WTC11 (cell line): Measurements from ENCODE around the gene CCK. TPM values are rescaled to one million over a fixed set of nuclear protein-coding genes. Genes with fewer than 3 reads are reported as not detected.

ENCODE experiments used
- ATAC-seq: fragments of 200-7000 bp; cut with Tn5 transposase; 2 replicates; pipeline ENCODE4 v1.10.0; 2021; ENCODE audit warnings: mild to moderate bottlenecking, moderate library complexity
- CTCF ChIA-PET: fragments of 300-600 bp; sonication (Branson Sonifier 250); formaldehyde crosslinking; loops from one replicate; lab custom pipeline; 2021; ENCODE audit warnings: antibody characterized with exemption; lab: Charles Lee
- POLR2A ChIA-PET: fragments of 350-600 bp; sonication (Branson Sonifier 250); formaldehyde crosslinking; loops from one replicate; lab custom pipeline; 2021; ENCODE audit warnings: antibody characterized with exemption; lab: Charles Lee
- DNase-seq: peaks from one replicate; pipeline ENCODE4 v3.0.0; 2021; ENCODE audit warnings: low spot score
- H3K27ac Mint-ChIP-seq: 2 replicates; pipeline ENCODE4 v1.8.0; 2021; ENCODE audit warnings: mixed read lengths
- H3K27me3 Mint-ChIP-seq: 2 replicates; pipeline ENCODE4 v1.8.0; 2021; ENCODE audit warnings: low read depth, mild to moderate bottlenecking, moderate library complexity, mixed read lengths
- H3K36me3 Mint-ChIP-seq: 2 replicates; pipeline ENCODE4 v1.8.0; 2021; ENCODE audit warnings: mixed read lengths
- H3K4me1 Mint-ChIP-seq: 2 replicates; pipeline ENCODE4 v1.8.0; 2022; ENCODE audit warnings: mixed read lengths
- H3K4me3 Mint-ChIP-seq: 2 replicates; pipeline ENCODE4 v1.8.0; 2021; ENCODE audit warnings: mild to moderate bottlenecking, moderate library complexity, mixed read lengths
- H3K9me3 Mint-ChIP-seq: 2 replicates; pipeline ENCODE4 v1.8.0; 2021; ENCODE audit warnings: mixed read lengths
- ERG ChIP-seq: fragments of 250-450 bp; sonication (Bioruptor Pico); IDR thresholded peaks from 2 replicates; pipeline ENCODE4 v1.8.0; 2021; ENCODE audit warnings: mild to moderate bottlenecking
- FOXP1 ChIP-seq: sonication (generic); formaldehyde crosslinking; IDR thresholded peaks from 2 replicates; pipeline ENCODE4 v1.8.0; 2022; ENCODE audit warnings: missing genetic modification reagents, mild to moderate bottlenecking, moderate library complexity, borderline replicate concordance
- GABPB1 ChIP-seq: sonication (generic); formaldehyde crosslinking; IDR thresholded peaks from 2 replicates; pipeline ENCODE4 v1.8.1; 2023; ENCODE audit warnings: mild to moderate bottlenecking, missing genetic modification reagents
- GTF2I ChIP-seq: fragments of 250-450 bp; sonication (Bioruptor Pico); conservative IDR thresholded peaks from 2 replicates; pipeline ENCODE4 v1.4.0; 2021; ENCODE audit warnings: mild to moderate bottlenecking
- IRF1 ChIP-seq: sonication (generic); formaldehyde crosslinking; IDR thresholded peaks from 2 replicates; pipeline ENCODE4 v1.8.0; 2023; ENCODE audit warnings: missing genetic modification reagents
- NFATC4 ChIP-seq: fragments of 250-450 bp; sonication (Bioruptor Pico); IDR thresholded peaks from 2 replicates; pipeline ENCODE4 v1.9.0; 2021; ENCODE audit warnings: mild to moderate bottlenecking
- RORB ChIP-seq: fragments of 250-450 bp; sonication (Bioruptor Pico); IDR thresholded peaks from 2 replicates; pipeline ENCODE4 v1.9.0; 2021; ENCODE audit warnings: mild to moderate bottlenecking
- STAT6 ChIP-seq: sonication (generic); formaldehyde crosslinking; conservative IDR thresholded peaks from 2 replicates; pipeline ENCODE4 v1.8.1; 2023; ENCODE audit warnings: mild to moderate bottlenecking, low read depth, missing genetic modification reagents, moderate library complexity
- TEAD1 ChIP-seq: sonication (generic); formaldehyde crosslinking; IDR thresholded peaks from 2 replicates; pipeline ENCODE4 v1.8.0; 2022; ENCODE audit warnings: mild to moderate bottlenecking, missing genetic modification reagents
- total RNA-seq: library from RNA; stranded (reverse); gene quantifications from 3 replicates; pipeline ENCODE4 v1.2.3, GENCODE V29; 2021
- TF ChIP-seq, protein P1 (sequence below): fragments of 250-450 bp; sonication (Bioruptor Pico); conservative IDR thresholded peaks from 2 replicates; pipeline ENCODE4 v1.9.0; 2021; ENCODE audit warnings: mild to moderate bottlenecking
- TF ChIP-seq, protein P2 (sequence below): sonication (generic); formaldehyde crosslinking; IDR thresholded peaks from 2 replicates; pipeline ENCODE4 v1.8.1; 2023; ENCODE audit warnings: mild to moderate bottlenecking, missing genetic modification reagents, borderline replicate concordance
- TF ChIP-seq, protein P3 (sequence below): fragments of 250-450 bp; sonication (Bioruptor Pico); IDR thresholded peaks from 2 replicates; pipeline ENCODE4 v1.9.0; 2021; ENCODE audit warnings: mild to moderate bottlenecking, borderline replicate concordance
- TF ChIP-seq, protein P4 (sequence below): sonication (generic); formaldehyde crosslinking; IDR thresholded peaks from 2 replicates; pipeline ENCODE4 v1.8.0; 2023; ENCODE audit warnings: mild to moderate bottlenecking, missing genetic modification reagents
- TF ChIP-seq, protein P5 (sequence below): sonication (generic); formaldehyde crosslinking; IDR thresholded peaks from 2 replicates; pipeline ENCODE4 v1.8.1; 2022; ENCODE audit warnings: mild to moderate bottlenecking, missing genetic modification reagents, moderate library complexity, borderline replicate concordance

The CCK gene
- total RNA-seq, 1 experiment from 2014 or later: 0.50 TPM

GRCh38 chr3:42224658-42225421 is 41.1 kb downstream of the CCK start:
- DNase-seq: no peak
- ChIA-PET POLR2A (interaction anchor here (0.6 kb wide), 1 partner anchor 167 kb away, joined by 4 read pairs; no protein-coding TSS in a partner anchor), CTCF (interaction anchor here (0.6 to 1.3 kb wide), 2 partner anchors 12 to 34 kb away, joined by 4 read pairs; no protein-coding TSS in a partner anchor)
- Mint-ChIP-seq H3K4me3 (no peak overlapping the region), H3K36me3 (peaks cover 24% of the 10 kb centered on the region), H3K27me3 (no peaks in the 10 kb centered on the region), H3K4me1 (peaks cover 2% of the 10 kb centered on the region), H3K9me3 (peaks cover 5% of the 10 kb centered on the region; the same call in 1 of the 2 replicates), H3K27ac (no peak overlapping the region)
- ATAC-seq: no peak
- TF ChIP-seq NFATC4 (CRISPR knock-in tag) (no peak), ERG (CRISPR knock-in tag) (no peak), RORB (CRISPR knock-in tag) (no peak), FOXP1 (CRISPR knock-in tag) (no peak), GTF2I (CRISPR knock-in tag) (no peak), TEAD1 (CRISPR knock-in tag) (no peak), GABPB1 (CRISPR knock-in tag) (no peak), STAT6 (CRISPR knock-in tag) (no peak), IRF1 (CRISPR knock-in tag) (no peak)
- TF ChIP-seq, protein P1, sequence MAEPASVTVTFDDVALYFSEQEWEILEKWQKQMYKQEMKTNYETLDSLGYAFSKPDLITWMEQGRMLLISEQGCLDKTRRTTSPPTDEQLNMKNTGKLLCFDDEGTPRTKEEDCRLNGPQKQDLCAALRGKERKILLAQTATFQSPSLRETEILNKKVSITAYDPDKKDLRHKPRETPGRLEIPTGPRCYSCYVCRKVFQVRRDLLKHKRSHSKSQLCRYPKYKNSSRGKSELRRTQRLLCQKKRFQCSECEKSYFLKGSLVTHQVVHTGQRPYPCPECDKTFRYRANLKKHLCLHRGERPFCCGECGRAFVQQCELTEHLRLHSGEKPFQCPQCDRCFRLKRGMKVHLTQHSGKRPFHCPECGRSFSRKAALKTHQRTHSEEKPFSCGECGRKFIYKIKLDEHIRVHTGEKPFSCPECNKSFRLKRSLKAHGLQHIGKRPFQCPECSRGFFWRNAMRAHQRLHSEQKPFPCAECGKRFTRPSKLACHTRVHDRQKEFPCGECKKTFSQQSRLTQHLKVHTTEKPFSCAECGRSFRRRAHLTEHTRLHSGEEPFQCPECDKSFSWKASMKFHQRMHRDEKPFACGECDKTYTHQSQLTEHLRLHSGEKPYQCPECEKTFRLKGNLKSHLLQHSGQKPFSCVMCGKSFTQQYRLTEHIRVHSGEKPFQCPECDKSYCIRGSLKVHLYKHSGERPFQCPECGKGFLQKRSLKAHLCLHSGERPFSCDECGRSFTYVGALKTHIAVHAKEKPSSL (CRISPR knock-in tag): no peak
- TF ChIP-seq, protein P2, sequence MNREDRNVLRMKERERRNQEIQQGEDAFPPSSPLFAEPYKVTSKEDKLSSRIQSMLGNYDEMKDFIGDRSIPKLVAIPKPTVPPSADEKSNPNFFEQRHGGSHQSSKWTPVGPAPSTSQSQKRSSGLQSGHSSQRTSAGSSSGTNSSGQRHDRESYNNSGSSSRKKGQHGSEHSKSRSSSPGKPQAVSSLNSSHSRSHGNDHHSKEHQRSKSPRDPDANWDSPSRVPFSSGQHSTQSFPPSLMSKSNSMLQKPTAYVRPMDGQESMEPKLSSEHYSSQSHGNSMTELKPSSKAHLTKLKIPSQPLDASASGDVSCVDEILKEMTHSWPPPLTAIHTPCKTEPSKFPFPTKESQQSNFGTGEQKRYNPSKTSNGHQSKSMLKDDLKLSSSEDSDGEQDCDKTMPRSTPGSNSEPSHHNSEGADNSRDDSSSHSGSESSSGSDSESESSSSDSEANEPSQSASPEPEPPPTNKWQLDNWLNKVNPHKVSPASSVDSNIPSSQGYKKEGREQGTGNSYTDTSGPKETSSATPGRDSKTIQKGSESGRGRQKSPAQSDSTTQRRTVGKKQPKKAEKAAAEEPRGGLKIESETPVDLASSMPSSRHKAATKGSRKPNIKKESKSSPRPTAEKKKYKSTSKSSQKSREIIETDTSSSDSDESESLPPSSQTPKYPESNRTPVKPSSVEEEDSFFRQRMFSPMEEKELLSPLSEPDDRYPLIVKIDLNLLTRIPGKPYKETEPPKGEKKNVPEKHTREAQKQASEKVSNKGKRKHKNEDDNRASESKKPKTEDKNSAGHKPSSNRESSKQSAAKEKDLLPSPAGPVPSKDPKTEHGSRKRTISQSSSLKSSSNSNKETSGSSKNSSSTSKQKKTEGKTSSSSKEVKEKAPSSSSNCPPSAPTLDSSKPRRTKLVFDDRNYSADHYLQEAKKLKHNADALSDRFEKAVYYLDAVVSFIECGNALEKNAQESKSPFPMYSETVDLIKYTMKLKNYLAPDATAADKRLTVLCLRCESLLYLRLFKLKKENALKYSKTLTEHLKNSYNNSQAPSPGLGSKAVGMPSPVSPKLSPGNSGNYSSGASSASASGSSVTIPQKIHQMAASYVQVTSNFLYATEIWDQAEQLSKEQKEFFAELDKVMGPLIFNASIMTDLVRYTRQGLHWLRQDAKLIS (CRISPR knock-in tag): no peak
- TF ChIP-seq, protein P3, sequence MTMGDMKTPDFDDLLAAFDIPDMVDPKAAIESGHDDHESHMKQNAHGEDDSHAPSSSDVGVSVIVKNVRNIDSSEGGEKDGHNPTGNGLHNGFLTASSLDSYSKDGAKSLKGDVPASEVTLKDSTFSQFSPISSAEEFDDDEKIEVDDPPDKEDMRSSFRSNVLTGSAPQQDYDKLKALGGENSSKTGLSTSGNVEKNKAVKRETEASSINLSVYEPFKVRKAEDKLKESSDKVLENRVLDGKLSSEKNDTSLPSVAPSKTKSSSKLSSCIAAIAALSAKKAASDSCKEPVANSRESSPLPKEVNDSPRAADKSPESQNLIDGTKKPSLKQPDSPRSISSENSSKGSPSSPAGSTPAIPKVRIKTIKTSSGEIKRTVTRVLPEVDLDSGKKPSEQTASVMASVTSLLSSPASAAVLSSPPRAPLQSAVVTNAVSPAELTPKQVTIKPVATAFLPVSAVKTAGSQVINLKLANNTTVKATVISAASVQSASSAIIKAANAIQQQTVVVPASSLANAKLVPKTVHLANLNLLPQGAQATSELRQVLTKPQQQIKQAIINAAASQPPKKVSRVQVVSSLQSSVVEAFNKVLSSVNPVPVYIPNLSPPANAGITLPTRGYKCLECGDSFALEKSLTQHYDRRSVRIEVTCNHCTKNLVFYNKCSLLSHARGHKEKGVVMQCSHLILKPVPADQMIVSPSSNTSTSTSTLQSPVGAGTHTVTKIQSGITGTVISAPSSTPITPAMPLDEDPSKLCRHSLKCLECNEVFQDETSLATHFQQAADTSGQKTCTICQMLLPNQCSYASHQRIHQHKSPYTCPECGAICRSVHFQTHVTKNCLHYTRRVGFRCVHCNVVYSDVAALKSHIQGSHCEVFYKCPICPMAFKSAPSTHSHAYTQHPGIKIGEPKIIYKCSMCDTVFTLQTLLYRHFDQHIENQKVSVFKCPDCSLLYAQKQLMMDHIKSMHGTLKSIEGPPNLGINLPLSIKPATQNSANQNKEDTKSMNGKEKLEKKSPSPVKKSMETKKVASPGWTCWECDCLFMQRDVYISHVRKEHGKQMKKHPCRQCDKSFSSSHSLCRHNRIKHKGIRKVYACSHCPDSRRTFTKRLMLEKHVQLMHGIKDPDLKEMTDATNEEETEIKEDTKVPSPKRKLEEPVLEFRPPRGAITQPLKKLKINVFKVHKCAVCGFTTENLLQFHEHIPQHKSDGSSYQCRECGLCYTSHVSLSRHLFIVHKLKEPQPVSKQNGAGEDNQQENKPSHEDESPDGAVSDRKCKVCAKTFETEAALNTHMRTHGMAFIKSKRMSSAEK (CRISPR knock-in tag): no peak
- TF ChIP-seq, protein P4, sequence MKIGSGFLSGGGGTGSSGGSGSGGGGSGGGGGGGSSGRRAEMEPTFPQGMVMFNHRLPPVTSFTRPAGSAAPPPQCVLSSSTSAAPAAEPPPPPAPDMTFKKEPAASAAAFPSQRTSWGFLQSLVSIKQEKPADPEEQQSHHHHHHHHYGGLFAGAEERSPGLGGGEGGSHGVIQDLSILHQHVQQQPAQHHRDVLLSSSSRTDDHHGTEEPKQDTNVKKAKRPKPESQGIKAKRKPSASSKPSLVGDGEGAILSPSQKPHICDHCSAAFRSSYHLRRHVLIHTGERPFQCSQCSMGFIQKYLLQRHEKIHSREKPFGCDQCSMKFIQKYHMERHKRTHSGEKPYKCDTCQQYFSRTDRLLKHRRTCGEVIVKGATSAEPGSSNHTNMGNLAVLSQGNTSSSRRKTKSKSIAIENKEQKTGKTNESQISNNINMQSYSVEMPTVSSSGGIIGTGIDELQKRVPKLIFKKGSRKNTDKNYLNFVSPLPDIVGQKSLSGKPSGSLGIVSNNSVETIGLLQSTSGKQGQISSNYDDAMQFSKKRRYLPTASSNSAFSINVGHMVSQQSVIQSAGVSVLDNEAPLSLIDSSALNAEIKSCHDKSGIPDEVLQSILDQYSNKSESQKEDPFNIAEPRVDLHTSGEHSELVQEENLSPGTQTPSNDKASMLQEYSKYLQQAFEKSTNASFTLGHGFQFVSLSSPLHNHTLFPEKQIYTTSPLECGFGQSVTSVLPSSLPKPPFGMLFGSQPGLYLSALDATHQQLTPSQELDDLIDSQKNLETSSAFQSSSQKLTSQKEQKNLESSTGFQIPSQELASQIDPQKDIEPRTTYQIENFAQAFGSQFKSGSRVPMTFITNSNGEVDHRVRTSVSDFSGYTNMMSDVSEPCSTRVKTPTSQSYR: no peak
- TF ChIP-seq, protein P5, sequence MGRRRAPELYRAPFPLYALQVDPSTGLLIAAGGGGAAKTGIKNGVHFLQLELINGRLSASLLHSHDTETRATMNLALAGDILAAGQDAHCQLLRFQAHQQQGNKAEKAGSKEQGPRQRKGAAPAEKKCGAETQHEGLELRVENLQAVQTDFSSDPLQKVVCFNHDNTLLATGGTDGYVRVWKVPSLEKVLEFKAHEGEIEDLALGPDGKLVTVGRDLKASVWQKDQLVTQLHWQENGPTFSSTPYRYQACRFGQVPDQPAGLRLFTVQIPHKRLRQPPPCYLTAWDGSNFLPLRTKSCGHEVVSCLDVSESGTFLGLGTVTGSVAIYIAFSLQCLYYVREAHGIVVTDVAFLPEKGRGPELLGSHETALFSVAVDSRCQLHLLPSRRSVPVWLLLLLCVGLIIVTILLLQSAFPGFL (CRISPR knock-in tag): no peak
